HEK293 (cell line): ENCODE results near the gene EDNRA.

Experiments
- CTCF ChIP-seq: fragments of 450-650 bp; formaldehyde crosslinking; IDR thresholded peaks from 2 replicates; pipeline ENCODE4 v1.5.1; 2016; ENCODE audit warnings: missing biosample characterization, missing genetic modification characterization
- ZBTB26 ChIP-seq: fragments of 450-650 bp; formaldehyde crosslinking; optimal IDR thresholded peaks from 2 replicates; pipeline ENCODE3; 2016; ENCODE audit warnings: missing biosample characterization, mild to moderate bottlenecking, missing genetic modification characterization
- ZFP69B ChIP-seq: fragments of 450-650 bp; formaldehyde crosslinking; IDR thresholded peaks from 2 replicates; pipeline ENCODE4 v1.5.1; 2016; ENCODE audit warnings: missing biosample characterization, missing genetic modification characterization
- ZNF529 ChIP-seq: fragments of 450-650 bp; formaldehyde crosslinking; IDR thresholded peaks from 2 replicates; pipeline ENCODE4 v1.5.1; 2017; ENCODE audit warnings: missing genetic modification characterization, missing biosample characterization; ENCODE audit not compliant: insufficient replicate concordance
- ZNF660 ChIP-seq: fragments of 450-650 bp; IDR thresholded peaks from 2 replicates; pipeline ENCODE4 v1.5.1; 2018; ENCODE audit warnings: missing biosample characterization, mild to moderate bottlenecking, missing genetic modification characterization
- ZNF768 ChIP-seq: fragments of 450-650 bp; formaldehyde crosslinking; IDR thresholded peaks from 2 replicates; pipeline ENCODE4 v1.5.1; 2018; ENCODE audit warnings: missing biosample characterization, mild to moderate bottlenecking, missing genetic modification characterization
- TF ChIP-seq, protein P1 (sequence below): sonication (generic); formaldehyde crosslinking; IDR thresholded peaks from 2 replicates; pipeline ENCODE4 v1.8.1; 2022; ENCODE audit warnings: mild to moderate bottlenecking, moderate library complexity, missing genetic modification reagents
- TF ChIP-seq, protein P2 (sequence below): IDR thresholded peaks from 2 replicates; pipeline ENCODE4 v1.6.1; 2011; ENCODE audit warnings: mild to moderate bottlenecking, low read depth, low read length, borderline replicate concordance

DNA sequence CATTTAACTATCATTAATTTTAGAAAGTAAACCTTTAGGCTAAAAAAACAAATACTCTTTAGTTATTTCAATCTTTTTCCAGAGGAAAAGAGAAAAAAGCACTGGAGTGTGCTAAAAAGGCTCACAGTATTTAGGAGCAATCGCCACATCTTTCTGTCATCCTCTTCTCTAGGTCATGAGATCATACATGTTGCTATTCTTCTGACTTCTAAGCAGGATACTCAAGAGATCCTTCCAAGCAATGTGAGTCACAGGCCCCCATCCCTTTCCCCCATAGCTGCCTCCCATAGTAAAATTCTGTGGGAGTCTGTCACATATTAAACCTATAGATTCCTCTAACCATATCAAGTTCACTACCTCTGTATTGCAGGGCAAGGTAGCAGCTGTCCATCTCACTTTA lies 7.7 kb downstream of the EDNRA start:
- no peak for TF ChIP-seq CTCF (tag by site-specific recombination)
- no peak for TF ChIP-seq ZBTB26 (tag by site-specific recombination)
- TF ChIP-seq ZFP69B (tag by site-specific recombination): no peak
- TF ChIP-seq, protein P1, sequence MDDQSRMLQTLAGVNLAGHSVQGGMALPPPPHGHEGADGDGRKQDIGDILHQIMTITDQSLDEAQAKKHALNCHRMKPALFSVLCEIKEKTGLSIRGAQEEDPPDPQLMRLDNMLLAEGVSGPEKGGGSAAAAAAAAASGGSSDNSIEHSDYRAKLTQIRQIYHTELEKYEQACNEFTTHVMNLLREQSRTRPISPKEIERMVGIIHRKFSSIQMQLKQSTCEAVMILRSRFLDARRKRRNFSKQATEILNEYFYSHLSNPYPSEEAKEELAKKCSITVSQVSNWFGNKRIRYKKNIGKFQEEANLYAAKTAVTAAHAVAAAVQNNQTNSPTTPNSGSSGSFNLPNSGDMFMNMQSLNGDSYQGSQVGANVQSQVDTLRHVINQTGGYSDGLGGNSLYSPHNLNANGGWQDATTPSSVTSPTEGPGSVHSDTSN (CRISPR knock-in tag): no peak
- TF ChIP-seq ZNF660: no peak
- TF ChIP-seq, protein P2, sequence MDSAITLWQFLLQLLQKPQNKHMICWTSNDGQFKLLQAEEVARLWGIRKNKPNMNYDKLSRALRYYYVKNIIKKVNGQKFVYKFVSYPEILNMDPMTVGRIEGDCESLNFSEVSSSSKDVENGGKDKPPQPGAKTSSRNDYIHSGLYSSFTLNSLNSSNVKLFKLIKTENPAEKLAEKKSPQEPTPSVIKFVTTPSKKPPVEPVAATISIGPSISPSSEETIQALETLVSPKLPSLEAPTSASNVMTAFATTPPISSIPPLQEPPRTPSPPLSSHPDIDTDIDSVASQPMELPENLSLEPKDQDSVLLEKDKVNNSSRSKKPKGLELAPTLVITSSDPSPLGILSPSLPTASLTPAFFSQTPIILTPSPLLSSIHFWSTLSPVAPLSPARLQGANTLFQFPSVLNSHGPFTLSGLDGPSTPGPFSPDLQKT: no peak
- TF ChIP-seq ZNF529 (tag by site-specific recombination): no peak
- no peak for TF ChIP-seq ZNF768 (tag by site-specific recombination)
